Nucleus accumbens (tissue), 56 donors: ENCODE data around the gene RBPMS2.

Source experiments
- DNase-seq, 56 donors: peaks; one replicate each; lab custom pipeline; 2025; lab: John Stamatoyannopoulos, UW

RBPMS2 gene

DNA sequence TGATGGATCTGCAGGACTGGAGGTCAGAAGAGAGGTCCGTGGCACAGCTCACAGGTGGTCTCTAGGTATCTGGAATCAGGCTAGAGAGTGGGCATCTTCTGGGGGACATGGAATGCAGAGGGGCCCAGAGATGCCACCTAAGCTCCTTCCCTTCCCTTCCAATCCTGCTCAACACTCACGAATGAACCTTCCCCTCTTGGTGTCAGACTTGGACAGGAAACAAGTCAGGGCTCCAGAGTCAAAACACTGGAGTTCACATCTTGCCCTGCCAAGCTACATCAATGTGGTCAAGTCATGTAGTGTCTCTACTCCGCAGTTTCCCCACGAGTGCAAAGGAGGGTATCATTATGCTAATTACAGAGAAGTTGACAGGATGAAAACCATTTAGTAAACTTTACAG lies 16.0 kb upstream of the RBPMS2 start:
- DNase-seq = no peak

DNA sequence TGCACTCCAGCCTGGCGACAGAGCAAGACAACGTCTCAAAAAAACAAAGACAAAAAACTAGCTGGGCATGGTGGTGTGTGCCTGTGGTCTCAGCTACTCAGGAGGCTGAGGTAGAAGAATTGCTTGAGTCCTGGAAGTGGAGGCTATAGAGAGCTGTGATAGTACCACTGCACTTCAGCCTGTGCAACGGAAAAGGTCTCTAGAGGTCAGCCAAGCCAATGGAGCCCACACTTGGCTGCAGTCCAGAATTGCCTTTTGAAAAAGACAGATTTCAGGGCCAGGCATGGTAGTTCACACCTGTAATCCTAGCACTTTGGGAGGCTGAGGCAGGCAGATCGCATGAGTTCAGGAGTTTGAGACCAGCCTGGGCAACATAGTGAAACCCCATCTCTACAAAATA lies 8.4 kb upstream of the RBPMS2 start:
- DNase-seq = no peak

GRCh38 chr15:64782751-64783150 lies 7.4 kb upstream of the RBPMS2 start:
- no peak for DNase-seq

- no peak for DNase-seq
Observed at GRCh38 chr15:64781299-64781698, 5.9 kb upstream of the RBPMS2 start.

DNA sequence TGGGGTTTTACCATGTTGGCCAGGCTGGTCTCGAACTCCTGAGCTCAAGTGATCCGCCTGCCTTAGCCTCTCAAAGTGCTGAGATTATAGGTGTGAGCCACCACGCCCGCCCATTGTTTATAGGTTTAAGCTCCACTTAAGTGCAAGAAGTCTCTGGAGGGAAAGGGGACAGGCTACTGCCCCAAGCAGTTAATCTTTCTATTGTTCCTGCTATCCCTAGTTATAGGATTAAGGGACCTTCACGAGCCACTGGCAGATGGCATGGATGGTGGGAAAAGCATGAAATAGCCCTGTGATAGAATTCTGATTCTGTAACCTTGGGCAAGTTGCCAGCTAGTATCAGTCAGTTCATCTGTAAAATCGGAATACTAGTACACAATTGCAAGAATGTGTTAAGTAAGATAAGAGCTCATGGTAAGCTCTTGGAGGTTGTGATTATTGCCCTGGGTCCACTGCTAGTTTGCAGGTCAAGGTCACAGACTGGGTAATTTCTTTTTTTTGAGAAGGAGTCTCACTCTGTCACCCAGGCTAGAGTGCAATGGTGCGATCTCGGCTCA lies 5.3 kb upstream of the RBPMS2 start:
- no peak for DNase-seq

DNA sequence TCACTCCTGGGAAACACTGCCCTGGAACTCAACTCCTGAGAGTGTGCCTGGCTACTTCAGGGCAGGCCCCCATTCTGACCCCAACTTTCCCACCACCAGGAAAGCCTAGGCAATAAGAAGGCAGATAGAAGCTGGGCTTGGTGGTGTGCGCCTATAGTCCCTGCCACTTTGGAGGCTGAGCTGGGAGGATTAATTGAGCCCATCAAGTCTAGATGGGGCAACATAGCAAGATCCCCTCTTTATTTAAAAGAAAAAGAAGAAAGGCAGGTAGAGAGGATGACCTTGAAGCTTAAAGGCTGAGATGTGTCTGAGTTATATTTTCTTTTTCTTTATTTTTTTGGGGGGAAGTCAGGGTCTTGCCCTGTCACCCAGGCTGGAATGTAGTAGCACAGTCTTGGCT lies 4.2 kb upstream of the RBPMS2 start:
- no peak for DNase-seq

DNA sequence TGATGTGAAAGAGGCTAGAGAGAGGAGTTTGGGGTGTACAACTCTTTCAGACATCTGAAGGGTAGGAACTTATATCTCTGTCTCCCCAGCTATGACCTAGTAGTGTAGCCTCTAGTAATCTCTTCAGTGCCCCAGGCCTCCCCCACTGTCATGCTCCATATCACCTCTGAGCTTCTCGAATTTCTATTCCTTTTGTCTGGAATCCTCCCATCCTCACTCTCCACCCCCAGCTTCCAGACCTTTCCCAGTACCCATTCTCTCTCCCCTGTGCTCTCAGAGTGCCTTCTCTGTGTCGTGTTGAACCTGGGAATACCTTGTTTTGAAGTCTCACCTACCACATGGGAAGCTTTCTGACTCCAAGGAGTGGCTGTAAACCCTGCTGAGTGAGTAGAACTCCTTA lies 3.6 kb upstream of the RBPMS2 start:
- no peak for DNase-seq

GRCh38 chr15:64776402-64776786 lies 1.0 kb upstream of the RBPMS2 start:
- no peak for DNase-seq

- DNase-seq = peak in 1 of 56 donors; percentile 7
Observed at GRCh38 chr15:64774629-64775493, 528 bp downstream of the RBPMS2 start.

- DNase-seq = no peak
Observed at GRCh38 chr15:64774037-64774628, 1.3 kb downstream of the RBPMS2 start.

- DNase-seq = no peak
Observed at GRCh38 chr15:64773606-64774005, 1.8 kb downstream of the RBPMS2 start.

- DNase-seq = no peak
Observed at GRCh38 chr15:64772964-64773363, 2.4 kb downstream of the RBPMS2 start.

DNA sequence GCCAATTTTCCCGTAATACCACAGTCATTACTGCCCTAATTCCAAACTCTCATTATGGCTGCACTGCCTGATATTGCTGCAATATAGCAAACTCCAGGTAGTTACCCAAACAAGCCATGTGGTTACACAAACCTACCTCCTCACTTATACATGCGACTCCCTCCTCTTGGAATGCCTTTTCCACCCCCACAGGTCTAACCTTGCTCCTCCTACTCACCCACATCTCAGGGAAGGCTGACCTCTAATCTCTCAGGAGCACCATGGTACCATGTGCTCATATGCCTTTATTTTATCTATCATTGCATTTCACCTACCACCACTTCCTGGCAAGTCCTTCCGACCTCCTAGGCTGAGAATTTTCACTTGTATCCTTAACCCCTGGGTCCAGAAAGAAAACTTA lies 2.9 kb downstream of the RBPMS2 start:
- no peak for DNase-seq

GRCh38 chr15:64770626-64771025 lies 4.8 kb downstream of the RBPMS2 start:
- no peak for DNase-seq

GRCh38 chr15:64767203-64767602 lies 8.2 kb downstream of the RBPMS2 start:
- DNase-seq = no peak

DNA sequence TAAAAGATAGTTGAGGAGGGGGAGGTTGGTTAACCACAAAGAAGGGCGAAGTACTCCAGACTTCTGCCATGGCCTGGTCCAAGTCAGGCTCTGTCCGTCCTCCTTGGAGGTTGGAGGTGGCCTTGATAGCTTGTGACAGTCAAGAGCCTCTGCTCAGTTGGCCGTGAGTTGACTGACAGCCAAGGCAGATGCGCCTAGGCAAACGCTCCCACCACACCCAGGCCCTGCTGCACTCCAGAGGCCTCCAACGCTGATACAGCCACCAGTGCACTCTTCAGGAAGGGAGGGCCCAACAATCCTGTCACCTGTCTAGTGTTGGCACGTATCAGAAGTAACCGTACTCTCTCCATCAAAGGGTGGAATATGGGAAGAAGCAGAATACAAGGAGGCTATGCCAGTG lies 9.3 kb downstream of the RBPMS2 start:
- DNase-seq = no peak

GRCh38 chr15:64763874-64764273 lies 11.5 kb downstream of the RBPMS2 start:
- DNase-seq = no peak

DNA sequence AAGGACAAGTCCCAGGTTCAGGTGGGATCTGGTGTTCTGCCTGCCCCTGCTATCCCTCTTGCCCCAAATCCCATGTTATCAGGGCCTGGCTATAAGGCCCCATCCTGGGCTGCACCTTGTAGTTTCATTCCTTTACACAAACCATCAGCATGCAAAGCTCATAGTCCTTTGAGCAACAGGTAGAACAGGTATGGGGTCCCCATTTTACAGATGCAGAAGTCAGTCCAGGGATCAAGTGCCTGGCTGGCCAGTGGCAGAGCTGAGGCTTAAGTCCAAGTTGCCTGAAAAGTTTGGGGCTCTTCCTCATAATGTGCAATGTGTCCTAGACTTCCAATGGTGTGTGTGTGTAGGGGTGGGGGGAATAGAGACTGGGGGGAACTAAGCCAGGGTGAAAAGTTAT lies 11.9 kb downstream of the RBPMS2 start:
- DNase-seq = no peak

DNA sequence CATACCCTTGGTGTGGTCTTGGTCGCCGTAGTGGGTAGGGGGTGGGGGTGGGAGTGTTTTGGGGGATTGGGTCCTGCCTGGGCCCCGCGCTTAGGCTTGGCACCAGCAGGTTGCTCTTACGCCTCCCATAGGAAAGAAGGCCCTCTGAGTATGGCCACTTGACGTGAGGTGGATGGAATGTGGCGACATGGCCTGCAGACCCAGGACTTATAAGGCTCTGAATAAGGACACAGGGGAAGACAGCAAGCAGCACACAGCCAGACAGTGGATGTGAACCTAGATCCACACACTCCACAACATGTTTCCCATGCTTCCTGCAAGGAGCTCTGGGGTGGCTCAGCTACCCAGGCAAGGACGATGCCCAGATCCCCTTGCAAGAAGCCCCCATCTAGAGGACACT lies 12.4 kb downstream of the RBPMS2 start:
- no peak for DNase-seq

- no peak for DNase-seq
Observed at GRCh38 chr15:64762546-64762945, 12.8 kb downstream of the RBPMS2 start.

- DNase-seq = no peak
Observed at GRCh38 chr15:64761156-64761555, 14.2 kb downstream of the RBPMS2 start.

DNA sequence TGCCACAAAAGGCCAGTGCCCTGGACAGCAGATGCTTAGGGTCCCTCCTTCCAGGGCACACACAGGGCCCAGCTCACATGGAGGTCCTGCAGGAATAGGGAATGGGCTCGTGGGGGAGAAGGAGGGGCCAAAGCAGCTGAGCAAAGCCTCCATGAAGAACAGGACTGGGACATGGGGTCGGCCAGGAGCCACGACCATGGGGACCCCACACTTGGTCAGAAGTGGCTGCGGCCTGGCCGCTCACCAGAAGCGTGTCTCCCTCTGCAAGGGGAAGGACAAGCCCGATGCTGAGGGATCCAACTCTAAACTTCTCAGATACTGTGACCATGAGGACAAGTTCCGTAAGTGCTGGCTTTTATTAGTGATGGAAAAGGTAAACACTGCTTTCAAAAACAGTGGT lies 15.3 kb downstream of the RBPMS2 start:
- DNase-seq = no peak
